HG02938 (cell line): ENCODE results near the gene TBX2.

Experiments used
- ATAC-seq: cut with Tn5 transposase; IDR thresholded peaks from one replicate; pipeline ENCODE4 v1.9.1; 2021; ENCODE audit warnings: mild to moderate bottlenecking, moderate library complexity; ENCODE audit not compliant: unreplicated experiment

Gene TBX2

GRCh38 chr17:61385577-61386236 is 13.9 kb upstream of the TBX2 start:
- ATAC-seq, result no peak

DNA sequence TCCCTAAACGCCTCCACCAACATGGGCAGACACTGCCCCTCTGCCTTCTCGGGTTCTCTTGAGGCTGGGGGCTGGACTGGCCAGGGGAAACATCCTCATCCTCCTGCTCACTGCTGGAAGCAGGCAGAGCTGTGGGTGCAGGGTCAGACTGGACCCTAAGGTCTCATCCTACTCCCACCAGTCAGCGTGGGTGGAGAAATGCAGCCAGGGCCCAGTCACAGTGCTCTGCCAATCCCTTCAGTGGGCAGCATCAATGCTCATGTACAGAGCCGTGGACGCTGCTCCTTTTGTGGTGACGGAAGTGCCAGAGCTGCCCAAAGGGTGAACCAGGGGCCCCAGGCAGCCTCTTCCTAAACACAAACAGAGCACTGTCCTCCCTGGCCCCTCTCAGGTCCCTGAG is 13.4 kb upstream of the TBX2 start:
- no peak for ATAC-seq

DNA sequence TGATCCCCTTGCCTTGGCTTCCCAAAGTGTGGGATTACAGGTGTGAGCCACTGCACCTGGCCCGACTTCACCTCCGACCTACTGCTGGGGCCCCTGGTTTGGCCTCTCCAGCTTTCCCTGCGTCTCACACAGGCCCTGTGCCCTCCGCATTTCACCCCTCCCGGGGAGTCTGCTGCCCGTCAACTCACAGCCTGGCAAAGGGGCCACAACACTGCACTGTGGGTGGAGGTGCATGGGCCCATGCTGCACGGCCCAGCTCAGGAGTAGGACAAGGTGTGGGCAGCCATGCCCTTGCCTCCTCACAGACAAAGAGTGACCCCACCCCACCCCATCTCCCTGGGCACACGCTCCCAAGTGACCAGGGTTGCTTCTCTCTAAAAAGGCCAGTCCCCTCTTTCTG is 12.6 kb upstream of the TBX2 start:
- ATAC-seq, result no peak

GRCh38 chr17:61387511-61388305 is 11.9 kb upstream of the TBX2 start:
- ATAC-seq, result no peak

GRCh38 chr17:61388561-61389356 is 10.9 kb upstream of the TBX2 start:
- ATAC-seq, result no peak

GRCh38 chr17:61389670-61390478 is 9.8 kb upstream of the TBX2 start:
- ATAC-seq, result no peak

- no peak for ATAC-seq
Observed at GRCh38 chr17:61390479-61390791, 9.2 kb upstream of the TBX2 start.

DNA sequence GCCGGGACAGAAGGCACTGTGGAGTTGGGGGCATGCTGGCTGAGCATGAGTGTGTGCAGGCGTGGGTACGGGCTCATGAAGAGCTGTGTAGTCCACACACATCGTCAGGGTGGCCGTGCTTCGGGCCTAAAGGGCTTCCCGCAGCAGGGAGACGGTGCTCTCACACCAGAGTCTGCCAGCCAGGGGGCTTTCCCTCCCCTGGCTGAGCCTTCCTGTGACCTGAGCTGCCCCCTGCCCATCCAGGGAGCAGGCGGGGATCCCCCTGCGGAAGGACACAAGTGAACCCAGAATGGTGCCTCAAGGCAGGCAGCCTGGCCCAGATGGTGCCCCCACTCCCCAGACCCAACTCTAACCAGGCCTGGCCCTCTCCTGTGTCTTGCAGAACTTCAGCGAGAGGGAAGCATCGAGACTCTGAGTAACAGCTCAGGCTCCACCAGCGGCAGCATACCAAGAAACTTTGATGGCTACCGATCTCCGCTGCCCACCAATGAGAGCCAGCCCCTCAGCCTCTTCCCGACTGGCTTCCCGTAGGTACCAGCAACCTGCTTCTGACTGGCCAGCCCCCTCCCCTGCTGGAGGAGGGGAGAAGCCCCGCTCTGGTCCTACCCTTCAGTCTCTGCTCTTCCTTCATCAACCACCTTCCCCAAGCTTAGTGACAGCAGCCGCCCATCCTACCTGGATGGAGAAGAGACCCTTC is 7.9 kb upstream of the TBX2 start:
- no peak for ATAC-seq

DNA sequence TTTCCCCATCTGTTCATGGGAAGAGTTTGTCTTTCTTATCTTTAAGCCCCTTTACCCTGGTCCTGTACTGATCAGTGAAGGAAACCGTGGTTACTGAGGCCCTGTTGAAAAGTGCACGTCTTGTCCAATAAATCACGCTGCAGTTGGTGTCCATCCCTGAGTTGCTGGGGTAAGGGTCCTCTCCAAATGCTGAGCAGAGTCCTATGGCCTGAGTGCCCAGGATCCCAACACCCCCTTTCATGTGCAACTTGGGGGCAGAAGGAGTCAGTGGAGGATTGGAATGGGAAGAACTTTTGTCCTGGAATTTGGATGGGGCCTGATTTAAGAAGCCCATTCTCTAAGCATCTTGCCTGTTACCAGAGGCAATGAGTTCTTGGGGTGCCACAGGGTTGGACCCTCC is 7.0 kb upstream of the TBX2 start:
- ATAC-seq, result no peak

DNA sequence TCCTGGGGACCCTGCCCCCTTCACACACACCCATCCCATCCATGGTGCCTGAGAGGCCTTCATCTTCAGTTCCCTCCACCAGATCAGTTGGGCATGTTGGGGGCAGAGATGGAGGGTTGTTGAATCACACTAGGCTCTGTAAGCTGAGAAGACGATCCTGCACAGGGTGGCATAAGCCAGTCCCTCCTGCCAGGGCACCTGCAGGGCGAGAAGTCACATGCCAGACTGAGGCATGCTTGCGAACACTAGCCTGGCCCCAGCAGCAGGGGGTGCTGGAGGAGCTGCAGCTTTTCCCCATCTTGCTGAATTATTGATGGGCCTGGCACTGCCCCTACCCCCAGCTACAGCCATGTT is 6.1 kb upstream of the TBX2 start:
- no peak for ATAC-seq

- no peak for ATAC-seq
Observed at GRCh38 chr17:61393904-61394629, 5.6 kb upstream of the TBX2 start.

- no peak for ATAC-seq
Observed at GRCh38 chr17:61394630-61395408, 4.8 kb upstream of the TBX2 start.

- ATAC-seq, result no peak
Observed at GRCh38 chr17:61395409-61395982, 4.1 kb upstream of the TBX2 start.

- no peak for ATAC-seq
Observed at GRCh38 chr17:61395983-61396585, 3.6 kb upstream of the TBX2 start.

- no peak for ATAC-seq
Observed at GRCh38 chr17:61396586-61397085, 3.0 kb upstream of the TBX2 start.

- no peak for ATAC-seq
Observed at GRCh38 chr17:61397086-61397842, 2.4 kb upstream of the TBX2 start.

DNA sequence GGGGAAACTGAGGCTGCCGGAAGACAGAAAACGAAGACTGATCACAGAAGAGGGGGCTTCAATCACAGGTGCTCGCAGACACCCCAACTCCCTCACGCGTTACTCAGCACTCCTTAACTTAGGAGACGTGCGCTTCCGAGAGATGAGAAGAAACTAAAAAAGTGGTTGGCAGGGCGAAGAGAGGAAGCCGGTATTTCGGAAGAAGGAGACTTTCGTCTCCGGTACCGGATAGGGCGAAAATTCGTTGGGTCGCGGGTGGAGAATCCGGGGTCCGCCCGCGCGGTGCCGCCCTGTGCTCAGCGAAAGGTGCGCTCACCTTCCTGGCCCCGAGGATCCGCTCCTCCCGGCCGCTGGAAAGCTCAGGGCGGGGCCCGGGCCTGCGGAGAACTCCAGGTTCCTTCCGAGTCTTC is 917 bp upstream of the TBX2 start:
- ATAC-seq, result no peak
